HG03378 (cell line): ENCODE results near the gene MDP1.
A peak's percentile ranks its signal among the peaks of the same experiment; 100 is the strongest.

ENCODE experiments used
- ATAC-seq: cut with Tn5 transposase; IDR thresholded peaks from one replicate; pipeline ENCODE4 v1.9.1; 2021; ENCODE audit warnings: mild to moderate bottlenecking, moderate library complexity; ENCODE audit not compliant: unreplicated experiment

The MDP1 gene

GRCh38 chr14:24215495-24216344 is at the start of gene MDP1:
TSS of gene MDP1 (minus strand) at chr14:24216066. CDS start at chr14:24215955, 111 bp downstream.
- peak; percentile 58 for ATAC-seq

DNA sequence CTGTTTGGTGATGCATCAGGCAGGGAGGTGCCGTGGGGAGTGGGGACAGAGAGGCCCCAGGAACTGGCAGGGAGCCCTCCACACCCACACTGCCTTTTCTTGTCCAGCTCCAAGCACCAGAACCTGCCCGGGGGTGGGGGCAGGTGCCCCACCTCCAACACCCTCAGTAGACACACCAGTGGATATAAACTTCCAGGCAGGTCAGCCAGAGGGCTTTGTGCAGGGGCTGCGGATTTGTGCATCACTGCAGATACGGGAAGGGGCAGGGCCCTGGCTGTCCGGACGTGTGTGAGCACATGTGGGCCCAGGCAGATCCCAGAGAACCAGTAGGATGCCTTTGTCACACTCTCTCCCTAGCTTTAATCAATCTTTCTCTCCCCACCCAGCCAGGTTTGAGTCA is 48.4 kb upstream of the MDP1 start:
- no peak for ATAC-seq

DNA sequence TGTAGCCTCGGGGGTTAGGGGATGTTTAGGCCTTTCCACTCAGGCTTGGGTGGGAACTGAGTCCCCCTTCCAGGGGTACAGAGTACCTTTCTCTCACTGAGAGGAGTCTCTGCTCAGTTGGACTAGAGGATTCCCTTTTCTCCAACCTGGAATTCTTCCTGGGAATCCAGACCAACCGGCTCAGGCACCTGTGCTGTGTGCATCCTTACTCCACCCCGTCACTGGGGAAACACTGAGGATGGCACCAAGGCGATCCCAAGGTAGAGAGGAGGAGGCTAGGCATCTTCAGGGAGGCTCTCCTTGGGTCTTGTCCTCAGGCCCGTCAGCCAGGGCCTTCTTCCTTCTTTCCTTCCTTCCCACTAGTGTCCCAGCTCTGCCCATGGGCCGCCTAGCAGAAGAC is 48.0 kb upstream of the MDP1 start:
- no peak for ATAC-seq

GRCh38 chr14:24262821-24263733 is 47.2 kb upstream of the MDP1 start, which contains the start of gene TGM1:
TSS of gene TGM1 (minus strand) at chr14:24263177. CDS start at chr14:24262352, 825 bp downstream.
- no peak for ATAC-seq

DNA sequence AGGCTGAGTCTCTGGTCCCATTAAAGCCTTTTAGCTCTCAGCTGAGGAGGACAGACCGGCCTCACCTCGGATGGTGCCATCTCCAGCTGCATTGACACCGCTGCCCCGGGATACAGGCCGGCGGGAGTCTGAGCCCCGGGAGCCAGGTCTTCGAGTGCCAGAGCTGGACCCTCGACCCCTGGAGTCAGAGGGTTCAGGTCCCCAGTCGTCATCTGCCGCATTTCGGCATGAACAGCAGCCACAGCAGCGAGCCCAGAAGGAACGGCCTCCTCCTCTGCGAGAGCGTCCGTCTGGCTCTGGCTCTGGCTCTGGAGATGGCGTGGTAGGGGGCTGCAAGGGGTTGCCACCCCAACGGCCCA is 46.1 kb upstream of the MDP1 start:
- ATAC-seq: no peak

- no peak for ATAC-seq
Measured at GRCh38 chr14:24261256-24261968, 45.5 kb upstream of the MDP1 start.

- ATAC-seq: no peak
Measured at GRCh38 chr14:24260780-24261157, 44.9 kb upstream of the MDP1 start.

- no peak for ATAC-seq
Measured at GRCh38 chr14:24260026-24260779, 44.3 kb upstream of the MDP1 start.

GRCh38 chr14:24259282-24260025 is 43.6 kb upstream of the MDP1 start:
- no peak for ATAC-seq

DNA sequence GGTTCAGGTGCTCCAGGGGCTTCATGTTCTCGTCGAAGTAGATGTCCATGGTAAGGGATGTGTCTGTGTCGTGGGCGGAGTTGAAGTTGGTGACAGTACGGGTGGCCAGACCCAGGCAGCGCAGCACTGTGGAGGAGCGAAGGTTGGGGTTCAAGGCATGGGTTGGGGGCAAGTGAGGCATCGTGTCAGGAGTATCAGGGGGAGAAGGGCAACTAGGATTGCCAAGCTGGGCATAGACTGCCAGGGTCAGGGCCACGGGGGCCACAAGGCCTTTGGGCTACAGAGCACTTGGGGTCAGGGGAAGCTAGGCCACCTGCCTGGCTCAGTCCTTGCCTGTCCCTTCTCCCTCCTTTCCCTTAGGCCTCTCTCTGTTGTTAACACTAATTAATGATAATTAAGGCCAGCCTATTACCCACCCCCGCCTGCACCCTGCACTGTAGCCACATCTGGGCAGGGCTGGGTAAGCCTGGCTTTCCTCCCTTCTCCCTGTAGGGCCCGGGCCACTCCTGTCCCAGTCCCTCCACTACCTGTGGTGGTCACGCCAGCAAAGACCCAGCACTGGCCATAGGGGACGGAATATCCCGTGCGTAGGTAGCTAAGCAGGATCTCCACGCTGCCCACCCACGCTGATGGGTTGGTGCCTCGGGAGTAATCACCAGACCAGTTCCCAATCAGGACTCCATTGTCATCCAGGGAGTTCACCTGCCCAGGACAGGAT is 42.8 kb upstream of the MDP1 start:
- ATAC-seq: no peak

DNA sequence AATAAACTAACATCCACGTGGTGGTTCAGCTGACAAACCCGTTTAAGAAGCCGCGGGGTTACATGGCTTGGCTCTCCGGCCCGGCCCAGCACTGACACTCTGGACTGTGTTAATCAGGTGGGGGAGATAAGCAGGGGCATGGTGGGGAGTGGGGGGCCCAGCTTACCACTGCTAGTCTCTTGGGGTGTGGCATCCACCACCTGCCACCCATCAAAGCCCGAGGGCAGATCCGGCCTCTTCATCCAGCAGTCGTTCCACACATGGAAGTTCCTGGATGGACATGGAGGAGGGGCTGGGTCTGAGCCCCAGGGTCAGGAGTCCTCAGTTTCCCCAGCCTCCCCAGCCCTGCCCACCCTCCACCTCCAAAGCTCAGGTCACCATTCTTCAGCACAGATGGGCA is 42.3 kb upstream of the MDP1 start:
- no peak for ATAC-seq

DNA sequence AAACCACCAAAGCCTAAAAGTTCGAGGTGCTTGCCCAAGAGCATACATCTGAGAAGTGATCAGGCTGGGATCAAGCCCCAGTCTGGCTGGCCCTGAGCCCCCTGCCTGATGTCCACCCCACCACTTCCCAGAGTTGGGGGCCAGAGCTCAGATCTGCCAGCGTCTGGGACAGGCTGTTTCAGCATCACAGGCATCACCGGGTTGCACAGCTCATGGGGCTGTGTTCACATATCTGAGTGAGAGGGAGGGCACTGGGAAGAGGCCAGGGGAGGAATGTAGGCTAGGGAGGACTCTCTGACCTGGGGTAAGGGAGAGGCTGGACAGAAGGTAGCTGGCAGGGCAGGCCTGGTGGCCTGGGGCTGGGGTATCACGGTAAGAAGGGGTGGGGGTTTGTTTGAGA is 41.1 kb upstream of the MDP1 start:
- no peak for ATAC-seq

GRCh38 chr14:24255931-24256711 is 40.3 kb upstream of the MDP1 start:
- ATAC-seq: no peak

GRCh38 chr14:24255438-24255837 is 39.6 kb upstream of the MDP1 start:
- no peak for ATAC-seq

- ATAC-seq: no peak
Measured at GRCh38 chr14:24254630-24255392, 38.9 kb upstream of the MDP1 start.

DNA sequence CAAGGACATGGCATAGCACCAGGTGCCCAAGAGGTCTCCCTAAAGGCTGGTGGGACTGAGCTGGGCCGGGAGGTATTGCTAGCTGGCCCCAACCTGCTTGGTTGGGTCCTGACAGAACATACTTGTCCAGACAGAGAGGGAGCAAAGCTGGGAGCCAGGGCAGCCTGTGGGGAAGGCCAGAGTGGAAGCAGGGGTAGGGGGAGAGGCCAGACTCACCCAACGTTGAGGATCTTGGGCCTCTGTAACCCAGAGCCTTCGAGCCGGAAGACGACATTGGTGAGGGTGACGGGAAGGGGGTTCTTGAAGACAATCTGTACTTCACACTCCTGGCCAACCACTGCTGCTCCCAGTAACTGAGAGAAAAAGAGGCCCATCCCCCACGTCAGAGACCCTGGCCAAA is 38.1 kb upstream of the MDP1 start:
- no peak for ATAC-seq

- no peak for ATAC-seq
Measured at GRCh38 chr14:24252289-24253124, 36.6 kb upstream of the MDP1 start.
